ENCODE results near the gene DDB1.

Gene DDB1

DNA sequence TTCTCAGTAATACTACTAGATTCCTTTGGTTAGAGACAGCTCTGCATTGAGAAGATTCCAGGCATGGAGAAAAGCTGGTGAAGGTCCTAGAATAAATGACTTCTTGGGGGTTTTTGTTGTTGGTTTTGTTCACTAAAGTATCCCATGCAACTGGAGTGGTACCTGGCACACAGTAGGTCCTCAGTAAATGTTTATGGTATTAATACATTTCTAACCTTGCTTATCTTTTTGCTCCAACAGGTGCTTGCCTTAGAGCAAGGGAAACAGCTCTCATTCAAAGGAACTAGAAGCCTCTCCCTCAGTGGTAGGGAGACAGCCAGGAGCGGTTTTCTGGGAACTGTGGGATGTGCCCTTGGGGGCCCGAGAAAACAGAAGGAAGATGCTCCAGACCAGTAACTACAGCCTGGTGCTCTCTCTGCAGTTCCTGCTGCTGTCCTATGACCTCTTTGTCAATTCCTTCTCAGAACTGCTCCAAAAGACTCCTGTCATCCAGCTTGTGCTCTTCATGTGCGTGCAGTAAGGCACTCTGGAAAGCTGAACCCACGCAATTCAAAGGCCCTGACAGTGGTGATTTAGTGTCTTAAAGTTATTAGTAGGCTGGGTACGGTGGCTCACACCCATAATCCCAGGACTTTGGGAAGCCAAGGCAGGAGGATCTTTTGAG is 31.2 kb upstream of the DDB1 start:
- DNase-seq (ENCODE audit: low read depth, low spot score), result no peak
- ChIA-PET CTCF (interaction anchor here (0.7 to 27.5 kb wide), 6 partner anchors 11 to 191 kb away, joined by 3 to 352 read pairs (median 14); partner anchors contain the start of genes DDB1, TKFC and TMEM216), POLR2A (no interaction called here)
- no peak overlapping the region for H3K4me3 ChIP-seq (ENCODE audit: low read depth, low read length)
- TF ChIP-seq, protein P1, sequence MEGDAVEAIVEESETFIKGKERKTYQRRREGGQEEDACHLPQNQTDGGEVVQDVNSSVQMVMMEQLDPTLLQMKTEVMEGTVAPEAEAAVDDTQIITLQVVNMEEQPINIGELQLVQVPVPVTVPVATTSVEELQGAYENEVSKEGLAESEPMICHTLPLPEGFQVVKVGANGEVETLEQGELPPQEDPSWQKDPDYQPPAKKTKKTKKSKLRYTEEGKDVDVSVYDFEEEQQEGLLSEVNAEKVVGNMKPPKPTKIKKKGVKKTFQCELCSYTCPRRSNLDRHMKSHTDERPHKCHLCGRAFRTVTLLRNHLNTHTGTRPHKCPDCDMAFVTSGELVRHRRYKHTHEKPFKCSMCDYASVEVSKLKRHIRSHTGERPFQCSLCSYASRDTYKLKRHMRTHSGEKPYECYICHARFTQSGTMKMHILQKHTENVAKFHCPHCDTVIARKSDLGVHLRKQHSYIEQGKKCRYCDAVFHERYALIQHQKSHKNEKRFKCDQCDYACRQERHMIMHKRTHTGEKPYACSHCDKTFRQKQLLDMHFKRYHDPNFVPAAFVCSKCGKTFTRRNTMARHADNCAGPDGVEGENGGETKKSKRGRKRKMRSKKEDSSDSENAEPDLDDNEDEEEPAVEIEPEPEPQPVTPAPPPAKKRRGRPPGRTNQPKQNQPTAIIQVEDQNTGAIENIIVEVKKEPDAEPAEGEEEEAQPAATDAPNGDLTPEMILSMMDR (IDR thresholded peaks at IDR 0.05; ENCODE audit: insufficient read depth, low read length, missing control alignments), result no peak

DNA sequence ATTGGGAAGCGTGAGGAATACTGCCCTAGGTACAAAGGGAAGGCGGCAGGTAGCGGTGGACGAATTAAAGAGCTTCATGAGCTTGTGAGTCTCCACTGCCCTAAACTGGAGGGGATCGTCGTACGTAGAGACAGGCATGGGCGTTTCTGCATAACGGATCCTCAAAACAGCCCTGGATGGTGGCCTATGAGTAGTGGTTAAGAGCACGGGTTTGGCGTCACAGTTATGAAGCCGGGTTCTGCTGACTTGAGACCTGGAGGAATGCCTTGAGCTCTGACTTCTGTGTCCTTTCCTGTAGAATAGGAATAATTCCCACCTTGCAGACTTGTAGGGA is 29.6 kb upstream of the DDB1 start:
- ChIA-PET POLR2A (interaction anchor here (0.8 to 3.2 kb wide), 16 partner anchors 9 to 273 kb away, joined by 3 to 33 read pairs (median 8); partner anchors contain the start of genes DDB1, TKFC and TMEM216), CTCF (interaction anchor here (0.8 to 27.5 kb wide), 7 partner anchors 14 to 73 kb away, joined by 4 to 352 read pairs (median 8); partner anchors contain the start of genes DDB1, TKFC and TMEM216)
- no peak for DNase-seq (ENCODE audit: low read depth, low spot score)
- TF ChIP-seq, protein P1 (IDR thresholded peaks at IDR 0.05; ENCODE audit: insufficient read depth, low read length, missing control alignments), result no peak
- peak overlapping the region; percentile 69 for H3K4me3 ChIP-seq (ENCODE audit: low read depth, low read length)

DNA sequence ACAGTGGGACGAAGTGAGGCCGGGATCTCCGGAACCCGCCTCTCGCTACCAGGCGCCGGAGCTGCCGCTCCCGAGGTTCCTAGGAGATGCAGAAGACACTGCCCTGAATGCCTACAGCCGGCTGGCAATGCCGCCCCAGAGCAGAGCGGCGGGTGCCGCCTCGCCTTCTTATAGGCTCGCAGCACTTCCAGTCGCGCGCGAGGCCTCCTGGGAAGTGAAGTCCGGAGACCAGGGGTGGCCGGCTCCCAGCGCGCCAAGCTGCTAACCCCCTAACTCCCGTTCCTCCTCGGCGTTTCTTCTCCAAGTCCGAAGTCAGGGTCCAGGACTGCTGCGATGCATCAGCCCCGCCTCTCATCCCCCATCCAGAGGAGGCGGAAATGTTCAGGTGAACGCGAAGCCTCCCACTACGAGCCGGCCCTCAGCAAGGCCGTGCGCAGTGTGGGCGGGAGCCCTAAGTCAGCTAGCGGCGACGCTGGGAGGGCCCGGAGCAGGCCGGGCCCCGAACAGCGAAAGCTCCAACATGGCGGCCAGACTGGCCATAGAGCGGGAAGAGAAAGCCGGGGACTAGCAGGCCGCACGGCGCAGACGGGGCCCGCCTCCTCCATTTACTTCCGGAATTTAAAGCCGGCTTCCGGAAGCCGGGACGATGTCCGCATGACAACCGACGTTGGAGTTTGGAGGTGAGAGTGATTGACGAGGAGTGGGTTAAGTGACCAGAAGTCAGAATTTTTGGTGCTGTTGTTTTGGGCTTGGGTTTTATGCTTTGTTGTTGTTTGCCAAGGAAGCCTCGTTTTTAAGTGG is 29.0 kb upstream of the DDB1 start, which contains the start of the genes CYB561A3 and TMEM138:
Gene CYB561A3, minus strand, starts transcription at position 142 of the 801 bp plus-strand sequence. CDS start 5,169 bp downstream, outside the sequence.
Gene TMEM138, plus strand, starts transcription at position 634 of the 801 bp plus-strand sequence. CDS start 2,017 bp downstream, outside the sequence.
- ChIA-PET POLR2A (interaction anchor here (0.8 to 3.2 kb wide), 17 partner anchors 9 to 274 kb away, joined by 3 to 33 read pairs (median 7); partner anchors contain the start of genes DDB1, TKFC and TMEM216), CTCF (interaction anchor here (0.8 to 27.5 kb wide), 9 partner anchors 9 to 74 kb away, joined by 3 to 352 read pairs (median 6); partner anchors contain the start of genes DDB1, TKFC and TMEM216)
- peak; percentile 68 for DNase-seq (ENCODE audit: low read depth, low spot score)
- peak within 1 kb of the TSS; percentile 69 for H3K4me3 ChIP-seq (ENCODE audit: low read depth, low read length)
- TF ChIP-seq, protein P1 (IDR thresholded peaks at IDR 0.05; ENCODE audit: insufficient read depth, low read length, missing control alignments), result no peak

DNA sequence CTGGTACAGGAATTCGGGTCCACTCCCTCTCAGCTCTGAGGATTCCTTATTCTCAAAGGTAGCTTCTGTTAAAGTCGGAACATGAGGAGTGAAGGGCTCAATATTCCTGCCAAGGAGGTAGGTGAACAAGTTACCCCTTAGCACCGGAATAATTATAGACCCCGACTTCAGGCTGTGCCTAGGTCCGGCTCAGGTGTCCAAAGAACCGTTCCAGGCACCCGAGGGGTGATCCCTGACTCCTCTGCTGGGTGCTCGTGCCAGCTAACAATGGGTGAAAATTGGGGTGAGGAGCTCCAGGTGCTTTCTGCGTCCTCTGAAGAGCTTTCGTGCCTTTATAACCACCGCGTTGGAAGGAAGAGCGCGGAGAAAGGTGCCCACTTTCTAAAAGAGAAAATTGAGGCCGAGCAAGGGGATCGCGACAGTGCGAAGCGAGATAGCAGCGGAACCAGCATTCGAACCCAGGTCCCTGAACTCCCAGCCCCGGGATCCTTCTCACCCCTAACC is 28.4 kb upstream of the DDB1 start:
- POLR2A ChIA-PET, result interaction anchor here (0.6 to 3.2 kb wide), 11 partner anchors 10 to 158 kb away, joined by 4 to 33 read pairs (median 9); partner anchors contain the start of genes DDB1, PGA3, TKFC and TMEM216
- CTCF ChIA-PET, result interaction anchor here (1.0 to 27.5 kb wide), 8 partner anchors 8 to 85 kb away, joined by 3 to 352 read pairs (median 6); partner anchors contain the start of genes DDB1, TKFC and TMEM216
- H3K4me3 ChIP-seq (ENCODE audit: low read depth, low read length), result peak overlapping the region; percentile 69
- TF ChIP-seq, protein P1 (IDR thresholded peaks at IDR 0.05; ENCODE audit: insufficient read depth, low read length, missing control alignments), result no peak
- DNase-seq (ENCODE audit: low read depth, low spot score), result no peak

DNA sequence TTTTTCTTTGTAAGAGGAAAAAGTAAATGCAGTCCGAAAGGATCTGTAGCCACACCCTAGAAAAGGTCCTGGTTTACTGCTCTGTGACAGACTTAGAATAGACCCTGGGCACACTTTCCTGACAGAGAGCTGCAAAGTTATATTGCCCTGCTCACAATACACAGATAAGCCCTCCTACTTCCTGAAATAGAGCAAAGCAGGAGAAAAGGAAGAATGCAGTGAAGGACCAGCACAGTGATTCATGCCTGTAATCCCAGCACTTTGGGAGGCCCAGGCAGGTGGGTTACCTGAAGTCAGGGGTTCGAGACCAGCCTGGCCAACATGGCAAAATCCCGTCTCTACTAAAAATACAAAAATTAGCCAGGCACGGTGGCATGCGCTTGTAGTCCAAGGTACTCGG is 26.6 kb upstream of the DDB1 start:
- no peak overlapping the region for H3K4me3 ChIP-seq (ENCODE audit: low read depth, low read length)
- no peak for DNase-seq (ENCODE audit: low read depth, low spot score)
- TF ChIP-seq, protein P1 (IDR thresholded peaks at IDR 0.05; ENCODE audit: insufficient read depth, low read length, missing control alignments), result no peak
- POLR2A ChIA-PET, result no interaction called here
- CTCF ChIA-PET, result interaction anchor here (20.8 to 27.5 kb wide), 2 partner anchors 23 to 24 kb away, joined by 239 to 352 read pairs; partner anchors contain the start of genes DDB1 and TKFC

Data from AG04449 (cell line).